Prostate gland (tissue), 2 donors: ENCODE measurements around the gene SPR. TPM values are rescaled to one million over a fixed set of nuclear protein-coding genes. Genes with fewer than 3 reads are reported as not detected.

Experiments
- DNase-seq: peaks from one replicate; pipeline ENCODE4 v3.0.0-alpha.2; 2019; ENCODE audit warnings: low spot score
- H3K27ac ChIP-seq, 2 donors: fragments of 200-600 bp; sonication (generic); 2 replicates each; pipeline ENCODE4 v1.5.1; 2017 to 2019
- H3K27me3 ChIP-seq: fragments of 200-600 bp; sonication (generic); replicated peaks from 2 replicates; pipeline ENCODE4 v1.5.1; 2019; ENCODE audit not compliant: insufficient read depth
- H3K36me3 ChIP-seq, 2 donors: fragments of 200-600 bp; sonication (generic); 1 replicate in 1 of 2; 2 replicates in 1 of 2; pipeline versions ENCODE4 v1.5.1 to v1.8.1; 2017 to 2019
- H3K4me1 ChIP-seq: fragments of 200-600 bp; sonication (generic); replicated peaks from 2 replicates; pipeline ENCODE4 v1.5.1; 2019
- H3K4me3 ChIP-seq, 2 donors: fragments of 200-600 bp; sonication (generic); 2 replicates each; pipeline ENCODE4 v1.5.1; 2017 to 2019
- H3K9me3 ChIP-seq: fragments of 200-600 bp; sonication (generic); 2 replicates; pipeline ENCODE4 v1.5.1; 2017
- POLR2A ChIP-seq: fragments of 450-650 bp; IDR thresholded peaks from one replicate; pipeline ENCODE4 v1.6.1; 2016; ENCODE audit warnings: antibody characterized with exemption, mild to moderate bottlenecking
- POLR2AphosphoS5 ChIP-seq: sonication (generic); formaldehyde crosslinking; IDR thresholded peaks from one replicate; pipeline ENCODE4 v1.6.1; 2017; ENCODE audit warnings: antibody characterized with exemption
- WGBS: methylation state at CpG from one replicate; pipeline ENCODE4 v1.1.5; 2018; 5-methylcytosine and 5-hydroxymethylcytosine counted together
- intact Hi-C: fragments of 100-400 bp; cut with DNase I; formaldehyde crosslinking; loops from one replicate; pipeline ENCODE4 v1.14.2; 2022
- total RNA-seq, 2 donors: library from RNA; depleted of rRNA; stranded (reverse); fragments of >200 nt; gene quantifications; one replicate each; pipeline ENCODE4 v1.1.0, GENCODE V29; 2016
- TF ChIP-seq, protein P1 (sequence below), 4 experiments: fragments of 200-600 bp in 2 of 4; fragments of 450-650 bp in 2 of 4; sonication (generic) in 2 of 4; IDR thresholded peaks; 1 replicate in 3 of 4; 2 replicates in 1 of 4; pipeline ENCODE4 v1.5.1; 2016 to 2019; ENCODE audit warnings: antibody characterized with exemption in 4 of 4, mild to moderate bottlenecking in 2 of 4, moderate library complexity in 2 of 4

The SPR gene
- total RNA-seq, 2 donors from 2014 or later = 42.5 to 91.5 TPM

DNA sequence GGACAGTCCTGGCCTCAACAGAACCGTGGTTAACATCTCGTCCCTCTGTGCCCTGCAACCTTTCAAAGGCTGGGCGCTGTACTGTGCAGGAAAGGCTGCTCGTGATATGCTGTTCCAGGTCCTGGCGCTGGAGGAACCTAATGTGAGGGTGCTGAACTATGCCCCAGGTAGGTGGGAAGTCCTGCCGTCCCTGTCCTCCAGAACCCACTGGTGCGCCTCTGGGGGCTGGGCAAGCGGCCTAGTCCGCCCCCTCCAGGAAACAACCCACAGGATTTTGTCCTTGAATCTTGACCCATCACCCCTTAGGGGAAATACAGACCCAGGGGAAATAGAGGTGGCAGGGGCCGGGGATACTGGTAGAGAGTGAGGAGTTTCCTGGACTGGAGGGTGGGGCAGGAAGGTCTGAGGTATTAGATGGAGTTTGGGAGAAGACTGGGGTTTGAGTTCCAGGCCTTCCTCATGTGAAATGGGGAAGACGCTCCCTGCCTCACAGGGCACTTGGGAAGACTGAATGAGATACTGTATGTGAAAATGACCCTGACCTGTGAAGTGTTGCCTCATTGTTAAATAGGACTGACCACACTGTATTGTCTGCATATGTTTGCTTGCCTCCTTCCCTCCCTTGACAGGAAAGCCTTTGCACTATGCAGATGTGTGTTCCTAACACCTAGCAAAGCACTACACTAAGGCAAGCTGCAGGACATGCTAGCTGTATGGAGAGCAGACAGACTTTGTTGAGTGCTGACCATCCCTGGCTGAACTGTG, 1.4 kb downstream of the SPR start:
- Histone ChIP-seq H3K27me3 (no peaks in the 10 kb centered on the region), H3K4me3 (peak overlapping the region; percentile 75), H3K9me3 (no peaks in the 10 kb centered on the region), H3K27ac (no peak overlapping the region), H3K4me1 (peaks cover 5% of the 10 kb centered on the region), H3K36me3 (no peaks in the 10 kb centered on the region)
- intact Hi-C loops = no loop called here
- TF ChIP-seq, protein P1, sequence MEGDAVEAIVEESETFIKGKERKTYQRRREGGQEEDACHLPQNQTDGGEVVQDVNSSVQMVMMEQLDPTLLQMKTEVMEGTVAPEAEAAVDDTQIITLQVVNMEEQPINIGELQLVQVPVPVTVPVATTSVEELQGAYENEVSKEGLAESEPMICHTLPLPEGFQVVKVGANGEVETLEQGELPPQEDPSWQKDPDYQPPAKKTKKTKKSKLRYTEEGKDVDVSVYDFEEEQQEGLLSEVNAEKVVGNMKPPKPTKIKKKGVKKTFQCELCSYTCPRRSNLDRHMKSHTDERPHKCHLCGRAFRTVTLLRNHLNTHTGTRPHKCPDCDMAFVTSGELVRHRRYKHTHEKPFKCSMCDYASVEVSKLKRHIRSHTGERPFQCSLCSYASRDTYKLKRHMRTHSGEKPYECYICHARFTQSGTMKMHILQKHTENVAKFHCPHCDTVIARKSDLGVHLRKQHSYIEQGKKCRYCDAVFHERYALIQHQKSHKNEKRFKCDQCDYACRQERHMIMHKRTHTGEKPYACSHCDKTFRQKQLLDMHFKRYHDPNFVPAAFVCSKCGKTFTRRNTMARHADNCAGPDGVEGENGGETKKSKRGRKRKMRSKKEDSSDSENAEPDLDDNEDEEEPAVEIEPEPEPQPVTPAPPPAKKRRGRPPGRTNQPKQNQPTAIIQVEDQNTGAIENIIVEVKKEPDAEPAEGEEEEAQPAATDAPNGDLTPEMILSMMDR (IDR thresholded peaks at IDR 0.05) = no peak
- TF ChIP-seq POLR2A (no peak), POLR2AphosphoS5 (no peak)
- 90% methylated on average over 11 of the region's 11 CpGs for WGBS
- DNase-seq = no peak

DNA sequence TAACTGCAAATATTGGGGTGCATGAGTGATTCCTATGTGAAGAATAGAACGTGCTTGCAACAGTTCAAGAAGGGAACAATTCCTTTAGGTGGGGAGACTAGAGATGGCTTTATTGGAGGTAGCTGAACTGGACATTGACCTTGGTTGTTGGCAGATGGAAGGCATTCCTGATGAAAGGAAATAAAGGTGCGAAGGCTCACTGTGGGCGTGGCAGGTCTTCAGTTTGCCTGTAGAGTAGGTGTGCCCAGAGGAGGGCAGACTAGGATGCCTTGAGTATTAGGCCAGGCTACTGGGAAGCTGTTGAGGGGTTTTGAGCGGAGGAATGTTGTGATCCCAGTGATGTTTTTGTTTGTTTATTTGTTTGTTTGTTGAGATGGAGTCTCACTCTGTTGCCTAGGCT, 2.8 kb downstream of the SPR start:
- Histone ChIP-seq H3K4me1 (peaks cover 5% of the 10 kb centered on the region), H3K27me3 (no peaks in the 10 kb centered on the region), H3K9me3 (no peaks in the 10 kb centered on the region), H3K27ac (no peak overlapping the region), H3K4me3 (no peak overlapping the region), H3K36me3 (no peaks in the 10 kb centered on the region)
- DNase-seq = no peak
- intact Hi-C loops = loop anchor here (5.0 to 10.0 kb wide), 3 partner anchors 185 to 287 kb away; partner anchors contain the start of gene SFXN5
- TF ChIP-seq, protein P1 (IDR thresholded peaks at IDR 0.05) = no peak
- no peak for TF ChIP-seq POLR2A
- TF ChIP-seq POLR2AphosphoS5 = no peak
- 89% methylated on average over 4 of the region's 4 CpGs for WGBS

DNA sequence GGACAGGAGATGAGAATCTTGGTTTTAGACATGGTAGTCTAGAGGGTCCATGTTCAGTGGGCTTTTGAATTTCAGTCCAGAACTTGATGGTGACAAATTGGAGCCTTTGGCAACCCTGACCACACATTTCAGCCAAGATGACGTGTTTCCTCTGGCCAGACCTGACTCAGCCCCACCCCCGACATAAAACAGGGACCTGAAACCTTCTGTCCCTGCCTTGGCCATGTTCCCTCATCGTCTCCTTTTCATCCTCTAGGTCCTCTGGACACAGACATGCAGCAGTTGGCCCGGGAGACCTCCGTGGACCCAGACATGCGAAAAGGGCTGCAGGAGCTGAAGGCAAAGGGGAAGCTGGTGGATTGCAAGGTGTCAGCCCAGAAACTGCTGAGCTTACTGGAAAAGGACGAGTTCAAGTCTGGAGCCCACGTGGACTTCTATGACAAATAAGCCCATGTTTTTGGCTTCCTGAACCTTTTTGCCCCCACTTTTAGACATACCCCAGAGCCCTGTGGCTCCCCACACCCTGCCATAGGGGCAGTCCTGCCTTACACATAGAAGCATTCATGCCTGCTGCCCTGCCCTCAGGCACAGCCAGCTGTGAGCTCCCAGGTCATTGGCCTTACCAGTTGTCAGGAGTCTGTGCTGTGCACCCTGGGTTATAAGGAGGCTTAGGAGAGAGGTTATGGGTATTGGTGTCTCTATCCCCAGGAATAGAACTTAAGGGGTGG, 4.0 kb downstream of the SPR start:
- intact Hi-C loops = loop anchor here (5.0 to 10.0 kb wide), 3 partner anchors 184 to 286 kb away; partner anchors contain the start of gene SFXN5
- TF ChIP-seq, protein P1 (IDR thresholded peaks at IDR 0.05) = no peak
- TF ChIP-seq POLR2AphosphoS5 = no peak
- no peak for TF ChIP-seq POLR2A
- H3K27ac ChIP-seq = no peak overlapping the region
- no peaks in the 10 kb centered on the region for H3K9me3 ChIP-seq
- 80% methylated on average over 8 of the region's 8 CpGs for WGBS
- no peaks in the 10 kb centered on the region for H3K27me3 ChIP-seq
- DNase-seq = no peak
- no peaks in the 10 kb centered on the region for H3K36me3 ChIP-seq
- H3K4me1 ChIP-seq = peaks cover 5% of the 10 kb centered on the region
- no peak overlapping the region for H3K4me3 ChIP-seq

DNA sequence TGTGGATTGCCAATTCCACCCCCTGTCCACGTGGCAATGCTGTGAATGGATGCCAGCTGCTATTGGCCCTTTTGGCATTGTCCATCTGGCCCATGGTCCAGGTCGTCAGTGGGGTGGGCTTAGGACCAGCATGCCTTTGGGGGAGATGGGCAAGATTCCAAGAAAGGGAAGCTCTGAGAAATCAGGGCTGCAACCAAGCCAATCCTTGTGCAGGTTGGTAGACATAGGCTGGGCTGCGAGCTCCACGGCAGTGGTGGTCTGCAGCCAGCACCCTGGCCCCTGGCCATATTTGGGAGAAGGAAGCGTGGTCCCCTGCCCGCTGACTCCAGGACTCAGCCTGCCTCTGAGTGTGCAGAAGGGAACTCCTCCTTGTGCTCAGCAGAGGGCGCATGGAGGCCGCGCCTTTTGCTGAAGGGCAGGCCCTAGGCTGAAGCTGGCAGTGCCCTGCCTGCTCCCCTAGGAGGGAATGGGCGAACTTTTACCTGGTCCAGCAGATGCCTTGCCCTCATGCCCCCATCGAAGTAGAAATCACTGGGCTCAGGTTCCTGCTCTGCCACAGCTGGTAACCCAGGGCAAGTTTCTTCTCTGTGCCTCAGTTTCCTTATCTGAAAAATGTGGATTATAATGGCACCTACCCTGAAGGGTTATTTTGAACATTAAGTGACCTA, 5.4 kb downstream of the SPR start:
- TF ChIP-seq POLR2A = no peak
- TF ChIP-seq, protein P1 (IDR thresholded peaks at IDR 0.05) = peak; percentile 20 to 75 (median 58)
- peak; percentile 6 for TF ChIP-seq POLR2AphosphoS5
- Histone ChIP-seq H3K27ac (no peak overlapping the region), H3K36me3 (no peaks in the 10 kb centered on the region), H3K4me3 (no peak overlapping the region), H3K27me3 (no peaks in the 10 kb centered on the region), H3K4me1 (no peaks in the 10 kb centered on the region), H3K9me3 (no peaks in the 10 kb centered on the region)
- 19% methylated on average over 11 of the region's 11 CpGs for WGBS
- intact Hi-C loops = loop anchor here (5.0 to 10.0 kb wide), 3 partner anchors 182 to 285 kb away; partner anchors contain the start of gene SFXN5
- peak; percentile 51 for DNase-seq
